SH-SY5Y (cell line): ENCODE measurements around the gene TRABD2B.

ENCODE experiments used
- GATA2 ChIP-seq: IDR thresholded peaks from 2 replicates; pipeline ENCODE4 v1.6.1; 2011; ENCODE audit warnings: mild to moderate bottlenecking, low read depth, low read length
- GATA3 ChIP-seq: IDR thresholded peaks from 2 replicates; pipeline ENCODE4 v1.6.1; 2011; ENCODE audit warnings: low read depth, mild to moderate bottlenecking, low read length, moderate library complexity

GRCh38 chr1:47776667-47777131 lies 220.5 kb downstream of the TRABD2B start:
- TF ChIP-seq GATA2: no peak
- TF ChIP-seq GATA3: no peak
